Measurements from ENCODE around the gene TBC1D12. TPM values are rescaled to one million over a fixed set of nuclear protein-coding genes. Genes with fewer than 3 reads are reported as not detected.

TBC1D12 gene
- polyA plus RNA-seq, 1 experiment: 4.7 TPM

GRCh38 chr10:94483970-94484369 lies 81.6 kb downstream of the TBC1D12 start:
- Histone ChIP-seq H3K9me3 (ENCODE audit: control insufficient read depth, insufficient read depth, low read length) (no peaks in the 10 kb centered on the region; the same call in 1 of the 2 replicates), H3K4me3 (ENCODE audit: low read depth, low read length) (no peak overlapping the region), H3K27ac (ENCODE audit: low read depth, low read length) (no peak overlapping the region), H3K27me3 (ENCODE audit: control insufficient read depth, insufficient read depth, low read length) (no peaks in the 10 kb centered on the region)
- POLR2A ChIA-PET: no interaction called here
- TF ChIP-seq CTCF (IDR thresholded peaks at IDR 0.05; ENCODE audit: low read depth, low read length): no peak
- CTCF ChIA-PET: no interaction called here
- DNase-seq (ENCODE audit: low read depth, low spot score): no peak

GRCh38 chr10:94485094-94485493 lies 82.8 kb downstream of the TBC1D12 start:
- CTCF ChIA-PET: no interaction called here
- no peak for DNase-seq (ENCODE audit: low read depth, low spot score)
- TF ChIP-seq CTCF (IDR thresholded peaks at IDR 0.05; ENCODE audit: low read depth, low read length): no peak
- no peaks in the 10 kb centered on the region; the same call in 1 of the 2 replicates for H3K9me3 ChIP-seq (ENCODE audit: control insufficient read depth, insufficient read depth, low read length)
- no peak overlapping the region for H3K27ac ChIP-seq (ENCODE audit: low read depth, low read length)
- H3K4me3 ChIP-seq (ENCODE audit: low read depth, low read length): no peak overlapping the region
- H3K27me3 ChIP-seq (ENCODE audit: control insufficient read depth, insufficient read depth, low read length): no peaks in the 10 kb centered on the region
- POLR2A ChIA-PET: no interaction called here

GRCh38 chr10:94487575-94487974 lies 85.2 kb downstream of the TBC1D12 start:
- CTCF ChIA-PET: interaction anchor here (1.2 kb wide), 1 partner anchor 44 kb away, joined by 3 read pairs; no protein-coding TSS in a partner anchor
- TF ChIP-seq CTCF (IDR thresholded peaks at IDR 0.05; ENCODE audit: low read depth, low read length): no peak
- POLR2A ChIA-PET: no interaction called here
- DNase-seq (ENCODE audit: low read depth, low spot score): no peak
- Histone ChIP-seq H3K27me3 (ENCODE audit: control insufficient read depth, insufficient read depth, low read length) (no peaks in the 10 kb centered on the region), H3K9me3 (ENCODE audit: control insufficient read depth, insufficient read depth, low read length) (no peaks in the 10 kb centered on the region; the same call in 1 of the 2 replicates), H3K27ac (ENCODE audit: low read depth, low read length) (no peak overlapping the region), H3K4me3 (ENCODE audit: low read depth, low read length) (no peak overlapping the region)

- ChIA-PET POLR2A (no interaction called here), CTCF (no interaction called here)
- no peak for DNase-seq (ENCODE audit: low read depth, low spot score)
- TF ChIP-seq CTCF (IDR thresholded peaks at IDR 0.05; ENCODE audit: low read depth, low read length): no peak
- Histone ChIP-seq H3K27me3 (ENCODE audit: control insufficient read depth, insufficient read depth, low read length) (no peaks in the 10 kb centered on the region), H3K27ac (ENCODE audit: low read depth, low read length) (no peak overlapping the region), H3K4me3 (ENCODE audit: low read depth, low read length) (no peak overlapping the region), H3K9me3 (ENCODE audit: control insufficient read depth, insufficient read depth, low read length) (no peaks in the 10 kb centered on the region; the same call in 1 of the 2 replicates)
Observed at GRCh38 chr10:94489107-94489506, 86.8 kb downstream of the TBC1D12 start.

GRCh38 chr10:94489976-94490788 lies 87.8 kb downstream of the TBC1D12 start:
- no peaks in the 10 kb centered on the region for H3K9me3 ChIP-seq (ENCODE audit: control insufficient read depth, insufficient read depth, low read length)
- H3K27me3 ChIP-seq (ENCODE audit: control insufficient read depth, insufficient read depth, low read length): no peaks in the 10 kb centered on the region
- TF ChIP-seq CTCF (IDR thresholded peaks at IDR 0.05; ENCODE audit: low read depth, low read length): no peak
- no peak overlapping the region for H3K27ac ChIP-seq (ENCODE audit: low read depth, low read length)
- no peak for DNase-seq (ENCODE audit: low read depth, low spot score)
- ChIA-PET CTCF (no interaction called here), POLR2A (no interaction called here)
- no peak overlapping the region for H3K4me3 ChIP-seq (ENCODE audit: low read depth, low read length)

Data from AG04450 (cell line).